Endothelial cell of umbilical vein (primary cell): ENCODE measurements around the gene SORL1. TPM values are rescaled to one million over a fixed set of nuclear protein-coding genes. Genes with fewer than 3 reads are reported as not detected.

Source experiments
- BruUV-seq: library from RNA; stranded (reverse); fragments of 400-500 nt; replicated peaks from 2 replicates; lab custom pipeline; 2021; lab: Mats Ljungman, UMichigan
- CTCF ChIA-PET: fragments of 300-600, 350-600 bp; sonication (Branson Sonifier 250); formaldehyde crosslinking; loops from one replicate; lab custom pipeline; 2021; ENCODE audit warnings: antibody characterized with exemption, inconsistent platforms; lab: Charles Lee
- POLR2A ChIA-PET: fragments of 300-600, 350-600 bp; sonication (Branson Sonifier 250); formaldehyde crosslinking; loops from one replicate; lab custom pipeline; 2021; ENCODE audit warnings: antibody characterized with exemption, inconsistent platforms; lab: Charles Lee
- DNase-seq: peaks from one replicate; pipeline ENCODE4 v3.0.0-alpha.2; 2011; ENCODE audit warnings: low read depth, low spot score
- FAIRE-seq: peaks from 2 replicates; lab custom pipeline; 2011; peaks lifted over from hg19 to GRCh38; lab: Jason Lieb, UNC
- H2AFZ ChIP-seq: 2 replicates; pipeline ENCODE4 v1.6.0; 2012; ENCODE audit warnings: low read depth, low read length, control low read depth, inconsistent platforms
- H3K27ac ChIP-seq: 2 replicates; pipeline ENCODE4 v1.5.1; 2011; ENCODE audit warnings: low read depth, mild to moderate bottlenecking, control low read depth, low read length, moderate library complexity; ENCODE audit not compliant: insufficient read depth
- H3K27me3 ChIP-seq, 2 experiments: 2 replicates each; pipeline versions ENCODE4 v1.6.0 to v1.6.1; 2011; ENCODE audit warnings: low read length in 2 of 2, mixed read lengths in 1 of 2; ENCODE audit not compliant: control insufficient read depth in 2 of 2, insufficient read depth in 2 of 2
- H3K36me3 ChIP-seq, 2 experiments: 2 replicates in 1 of 2; 3 replicates in 1 of 2; pipeline ENCODE4 v1.5.1; 2011; ENCODE audit warnings: low read length in 2 of 2, mild to moderate bottlenecking in 1 of 2, moderate library complexity in 1 of 2; ENCODE audit not compliant: control insufficient read depth in 2 of 2, insufficient read depth in 2 of 2; ENCODE audit errors: extremely low read depth in 1 of 2
- H3K4me1 ChIP-seq: 3 replicates; pipeline ENCODE4 v1.5.1; 2011; ENCODE audit warnings: mild to moderate bottlenecking, low read length; ENCODE audit not compliant: control insufficient read depth, insufficient read depth; ENCODE audit errors: extremely low read depth
- H3K4me2 ChIP-seq: 2 replicates; pipeline ENCODE4 v1.6.1; 2011; ENCODE audit warnings: low read length, control low read depth, mixed read lengths; ENCODE audit not compliant: insufficient read depth
- H3K4me3 ChIP-seq, 3 experiments: fragments of 200-600 bp in 1 of 3; sonication (generic), shearing (Covaris generic) in 1 of 3; replicated peaks in 1 of 3; 2 replicates each; pipeline ENCODE4 v1.5.1; 2011 to 2016; ENCODE audit warnings: control low read depth in 3 of 3, low read length in 3 of 3, mild to moderate bottlenecking in 2 of 3, inconsistent platforms in 1 of 3, low read depth in 1 of 3, moderate library complexity in 1 of 3; ENCODE audit not compliant: insufficient read depth in 1 of 3
- H3K79me2 ChIP-seq: 2 replicates; pipeline ENCODE4 v1.6.0; 2012; ENCODE audit warnings: low read length, inconsistent platforms; ENCODE audit not compliant: control insufficient read depth, insufficient read depth
- H3K9ac ChIP-seq: replicated peaks from 2 replicates; pipeline ENCODE3; 2011; ENCODE audit warnings: low read length, control low read depth; ENCODE audit not compliant: insufficient read depth; ENCODE audit errors: extremely low read depth
- H3K9me1 ChIP-seq: replicated peaks from 3 replicates; pipeline ENCODE4 v1.6.0; 2011; ENCODE audit warnings: mild to moderate bottlenecking, low read length; ENCODE audit not compliant: control insufficient read depth, insufficient read depth; ENCODE audit errors: extremely low read depth
- H3K9me3 ChIP-seq: replicated peaks from 2 replicates; pipeline ENCODE4 v1.5.1; 2012; ENCODE audit warnings: low read length, inconsistent platforms; ENCODE audit not compliant: control insufficient read depth, insufficient read depth
- H4K20me1 ChIP-seq: replicated peaks from 2 replicates; pipeline ENCODE3; 2011; ENCODE audit warnings: mild to moderate bottlenecking, low read length; ENCODE audit not compliant: control insufficient read depth, insufficient read depth; ENCODE audit errors: extremely low read depth
- CTCF ChIP-seq, 2 donors: IDR thresholded peaks; 1 replicate in 1 of 2; 2 replicates in 1 of 2; pipeline ENCODE4 v1.5.1; 2011; ENCODE audit warnings: low read length in 2 of 2, mild to moderate bottlenecking in 2 of 2, moderate library complexity in 2 of 2, control low read depth in 1 of 2, inconsistent platforms in 1 of 2, low read depth in 1 of 2; ENCODE audit not compliant: insufficient read depth in 1 of 2; ENCODE audit errors: extremely low read depth in 1 of 2
- EZH2 ChIP-seq: IDR thresholded peaks from 2 replicates; pipeline ENCODE4 v1.6.1; 2012; ENCODE audit warnings: borderline replicate concordance, low read depth, mild to moderate bottlenecking, moderate library complexity, low read length, inconsistent platforms; ENCODE audit not compliant: severe bottlenecking
- FOS ChIP-seq: IDR thresholded peaks from 2 replicates; pipeline ENCODE4 v1.6.1; 2011; ENCODE audit warnings: mild to moderate bottlenecking, low read length, moderate library complexity, borderline replicate concordance; ENCODE audit not compliant: insufficient read depth
- GATA2 ChIP-seq: IDR thresholded peaks from 2 replicates; pipeline ENCODE4 v1.7.0; 2011; ENCODE audit warnings: low read depth, mild to moderate bottlenecking, moderate library complexity, mixed read lengths, low read length; ENCODE audit not compliant: insufficient read length, insufficient read depth
- JUN ChIP-seq: IDR thresholded peaks from 2 replicates; pipeline ENCODE4 v1.6.1; 2011; ENCODE audit warnings: borderline replicate concordance, low read depth; ENCODE audit not compliant: insufficient read length, insufficient read depth
- MYC ChIP-seq: IDR thresholded peaks from one replicate; pipeline ENCODE4 v1.6.1; 2011; ENCODE audit warnings: mild to moderate bottlenecking, low read depth, low read length
- POLR2AphosphoS5 ChIP-seq: IDR thresholded peaks from 2 replicates; pipeline ENCODE4 v1.6.1; 2012; ENCODE audit warnings: low read depth, mild to moderate bottlenecking, control low read depth, low read length, moderate library complexity; ENCODE audit not compliant: insufficient read depth
- dilution Hi-C: fragments of 300-500 bp; cut with MboI; formaldehyde crosslinking; loops from one replicate; pipeline ENCODE4 v1.15.0; 2019; ENCODE audit warnings: low sequenced_read_pairs; ENCODE audit not compliant: extremely low pct_ligation_motif_present
- intact Hi-C: fragments of 100-400 bp; cut with micrococcal nuclease; formaldehyde crosslinking; loops from one replicate; pipeline ENCODE4 v1.10.0; 2022
- polyA plus RNA-seq, 4 experiments: library from polyadenylated mRNA; depleted of rRNA in 3 of 4; stranded (reverse) in 3 of 4; unstranded in 1 of 4; fragments of >200 nt; gene quantifications; 2 replicates each; pipeline versions ENCODE4 v1.2.1 to v1.2.3, GENCODE V29; 2011 to 2012; ENCODE audit warnings: missing spikeins in 1 of 4
- total RNA-seq: library from RNA; stranded (reverse); gene quantifications from 2 replicates; pipeline ENCODE4 v1.2.3, GENCODE V29; 2021
- TF ChIP-seq, protein P1 (sequence below): IDR thresholded peaks from 2 replicates; pipeline ENCODE4 v1.6.1; 2011; ENCODE audit not compliant: insufficient read depth, insufficient read length

Gene SORL1
- total and polyA plus RNA-seq, 2 donors (not counting 3 experiments of a cell fraction or from before 2014, with no cell fraction given) = 0.17 to 0.31 TPM

- no TSS peak for BruUV-seq
- no peaks in the 10 kb centered on the region for H3K9me3 ChIP-seq
- intact Hi-C loops = no loop called here
- no peak for DNase-seq
- CTCF ChIA-PET = interaction anchor here (1.4 kb wide), 1 partner anchor 858 kb away, joined by 3 read pairs; no protein-coding TSS in a partner anchor
- dilution Hi-C loops = no loop called here
- no peak for TF ChIP-seq GATA2
- no peak for TF ChIP-seq FOS
- TF ChIP-seq CTCF (IDR thresholded peaks at IDR 0.05; ENCODE audit: extremely low read depth in 1 of 2, insufficient read depth in 1 of 2, low read depth in 1 of 2, low read length in 2 of 2) = peak in 1 of 2 donors; percentile 7
- POLR2A ChIA-PET = no interaction called here
- no peaks in the 10 kb centered on the region for H3K36me3 ChIP-seq
- H3K4me3 ChIP-seq = no peak overlapping the region
- FAIRE-seq = no peak
- H2AFZ ChIP-seq = no peak overlapping the region
- no peak overlapping the region for H3K4me2 ChIP-seq
- no peaks in the 10 kb centered on the region for H3K79me2 ChIP-seq
- no peaks in the 10 kb centered on the region for H4K20me1 ChIP-seq
- H3K27ac ChIP-seq = no peak overlapping the region
- H3K9me1 ChIP-seq = no peaks in the 10 kb centered on the region
- peaks cover 20 to 21% of the 10 kb centered on the region in 2 experiments for H3K27me3 ChIP-seq
- H3K9ac ChIP-seq = no peak overlapping the region
- no peaks in the 10 kb centered on the region for H3K4me1 ChIP-seq
These were observed 196.2 kb downstream of the SORL1 start for GRCh38 chr11:121648306-121648705.

DNA sequence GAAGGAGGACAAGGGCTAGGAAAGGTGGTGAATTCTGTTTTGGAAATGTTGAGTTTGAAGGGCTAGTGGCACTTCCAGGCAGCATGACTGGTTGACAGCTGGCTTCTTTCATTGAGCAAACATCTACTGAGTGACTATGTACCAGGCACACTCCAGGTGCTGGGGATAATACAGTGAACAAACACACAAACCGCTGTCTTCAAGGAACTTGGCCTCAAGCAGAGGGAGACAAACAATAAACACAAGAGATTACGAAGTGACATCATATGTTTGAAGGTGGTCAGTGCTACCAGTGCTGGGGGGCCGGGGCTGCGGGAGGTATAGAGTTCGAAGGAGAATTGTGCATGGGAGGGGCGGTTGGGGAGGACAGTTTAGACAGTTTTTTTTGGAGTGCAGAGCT is 197.7 kb downstream of the SORL1 start:
- intact Hi-C loops (no loop called here), dilution Hi-C loops (no loop called here)
- peaks cover 17 to 24% of the 10 kb centered on the region in 2 experiments for H3K27me3 ChIP-seq
- ChIA-PET POLR2A (no interaction called here), CTCF (no interaction called here)
- H3K27ac ChIP-seq = no peak overlapping the region
- no peak overlapping the region for H3K9ac ChIP-seq
- no peaks in the 10 kb centered on the region for H3K9me1 ChIP-seq
- TF ChIP-seq GATA2 = no peak
- no peak for TF ChIP-seq FOS
- TF ChIP-seq MYC = no peak
- no peak for TF ChIP-seq CTCF (IDR thresholded peaks at IDR 0.05; ENCODE audit: extremely low read depth in 1 of 2, insufficient read depth in 1 of 2, low read depth in 1 of 2, low read length in 2 of 2)
- TF ChIP-seq, protein P1, sequence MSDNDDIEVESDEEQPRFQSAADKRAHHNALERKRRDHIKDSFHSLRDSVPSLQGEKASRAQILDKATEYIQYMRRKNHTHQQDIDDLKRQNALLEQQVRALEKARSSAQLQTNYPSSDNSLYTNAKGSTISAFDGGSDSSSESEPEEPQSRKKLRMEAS = no peak
- no peak for TF ChIP-seq POLR2AphosphoS5
- TF ChIP-seq EZH2 = no peak
- TF ChIP-seq JUN = no peak
- no peak for FAIRE-seq
- no peaks in the 10 kb centered on the region for H3K36me3 ChIP-seq
- DNase-seq = no peak
- no peak overlapping the region for H3K4me3 ChIP-seq
- H2AFZ ChIP-seq = no peak overlapping the region
- no TSS peak for BruUV-seq
- no peaks in the 10 kb centered on the region for H3K9me3 ChIP-seq
- no peak overlapping the region for H3K4me2 ChIP-seq
- no peaks in the 10 kb centered on the region for H3K79me2 ChIP-seq
- no peaks in the 10 kb centered on the region for H4K20me1 ChIP-seq
- H3K4me1 ChIP-seq = no peaks in the 10 kb centered on the region
